Loucy (cell line): ENCODE results near the gene GAGE12H.
"Not testable (repeated sequence)": the region's sequence is repeated elsewhere in the genome, so short reads cannot be mapped to it uniquely, and the experiment has no call there.

Experiments
- H2AFZ ChIP-seq: fragments of 200-600 bp; sonication (generic); 2 replicates; pipeline ENCODE4 v1.6.0; 2016; ENCODE audit warnings: antibody characterized with exemption, mild to moderate bottlenecking, low read length, moderate library complexity
- H3F3A ChIP-seq: fragments of 200-600 bp; 2 replicates; pipeline ENCODE4 v1.6.0; 2016; ENCODE audit warnings: antibody characterized with exemption, low read depth, mild to moderate bottlenecking
- H3K27me3 ChIP-seq: fragments of 200-600 bp; sonication (generic); 2 replicates; pipeline ENCODE4 v1.6.1; 2014; ENCODE audit warnings: low read length, mild to moderate bottlenecking; ENCODE audit not compliant: insufficient read depth, poor library complexity, severe bottlenecking
- H3K36me3 ChIP-seq: fragments of 200-600 bp; sonication (generic); 2 replicates; pipeline ENCODE4 v1.6.1; 2016; ENCODE audit warnings: low read length; ENCODE audit not compliant: insufficient read depth
- H3K4me1 ChIP-seq: fragments of 200-600 bp; sonication (generic); 2 replicates; pipeline ENCODE4 v1.5.1; 2014; ENCODE audit warnings: low read length, mild to moderate bottlenecking; ENCODE audit not compliant: insufficient read depth, poor library complexity, severe bottlenecking
- H3K4me2 ChIP-seq: fragments of 200-600 bp; sonication (generic); 2 replicates; pipeline ENCODE4 v1.6.0; 2014; ENCODE audit warnings: antibody characterized with exemption, low read length, low read depth, mild to moderate bottlenecking; ENCODE audit not compliant: poor library complexity, severe bottlenecking
- H3K4me3 ChIP-seq: fragments of 200-600 bp; sonication (generic); 2 replicates; pipeline ENCODE4 v1.5.1; 2014; ENCODE audit warnings: low read length, mild to moderate bottlenecking, mixed read lengths; ENCODE audit not compliant: poor library complexity, severe bottlenecking
- H3K79me2 ChIP-seq: fragments of 200-600 bp; sonication (generic); 2 replicates; pipeline ENCODE4 v1.6.1; 2014; ENCODE audit warnings: low read length; ENCODE audit not compliant: insufficient read depth
- H3K9ac ChIP-seq: fragments of 200-600 bp; sonication (generic); 2 replicates; pipeline ENCODE4 v1.6.0; 2014; ENCODE audit warnings: mild to moderate bottlenecking, low read depth, low read length, moderate library complexity; ENCODE audit not compliant: poor library complexity, severe bottlenecking
- H3K9me2 ChIP-seq: fragments of 200-600 bp; sonication (generic); replicated peaks from 2 replicates; pipeline ENCODE4 v1.6.1; 2016; ENCODE audit warnings: low read depth, low read length, mixed read lengths
- H3K9me3 ChIP-seq: fragments of 200-600 bp; sonication (generic); 2 replicates; pipeline ENCODE4 v1.6.1; 2014; ENCODE audit warnings: mild to moderate bottlenecking, antibody characterized with exemption, low read length, low read depth; ENCODE audit not compliant: insufficient read depth
- H4K20me1 ChIP-seq: fragments of 200-600 bp; sonication (generic); 2 replicates; pipeline ENCODE4 v1.6.0; 2014; ENCODE audit warnings: antibody characterized with exemption, low read length, mild to moderate bottlenecking; ENCODE audit not compliant: insufficient read depth, poor library complexity, severe bottlenecking

The GAGE12H gene

DNA sequence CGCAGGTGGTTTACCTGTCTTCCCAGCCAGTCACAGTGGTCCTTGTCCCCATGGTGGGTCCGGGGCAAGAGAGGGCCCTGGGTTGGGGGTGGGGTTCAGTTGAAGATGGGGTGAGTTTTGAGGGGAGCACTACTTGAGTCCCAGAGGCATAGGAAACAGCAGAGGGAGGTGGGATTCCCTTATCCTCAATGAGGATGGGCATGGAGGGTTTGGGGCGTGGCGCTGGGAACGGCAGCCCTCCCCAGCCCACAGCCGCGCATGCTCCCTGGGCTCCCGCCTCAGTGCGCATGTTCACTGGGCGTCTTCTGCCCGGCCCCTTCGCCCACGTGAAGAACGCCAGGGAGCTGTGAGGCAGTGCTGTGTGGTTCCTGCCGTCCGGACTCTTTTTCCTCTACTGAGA, 9.6 kb upstream of the GAGE12H start, which contains the start of gene GAGE12G:
Gene GAGE12G, plus strand, starts transcription at position 301 of the 400 bp plus-strand sequence. CDS start 1,155 bp downstream, outside the sequence.
- H3K79me2 ChIP-seq, H3K9ac ChIP-seq, H3K9me3 ChIP-seq, H4K20me1 ChIP-seq, H3F3A ChIP-seq, H2AFZ ChIP-seq, H3K27me3 ChIP-seq, H3K9me2 ChIP-seq, H3K36me3 ChIP-seq, H3K4me3 ChIP-seq, H3K4me1 ChIP-seq, H3K4me2 ChIP-seq: not testable (repeated sequence)

DNA sequence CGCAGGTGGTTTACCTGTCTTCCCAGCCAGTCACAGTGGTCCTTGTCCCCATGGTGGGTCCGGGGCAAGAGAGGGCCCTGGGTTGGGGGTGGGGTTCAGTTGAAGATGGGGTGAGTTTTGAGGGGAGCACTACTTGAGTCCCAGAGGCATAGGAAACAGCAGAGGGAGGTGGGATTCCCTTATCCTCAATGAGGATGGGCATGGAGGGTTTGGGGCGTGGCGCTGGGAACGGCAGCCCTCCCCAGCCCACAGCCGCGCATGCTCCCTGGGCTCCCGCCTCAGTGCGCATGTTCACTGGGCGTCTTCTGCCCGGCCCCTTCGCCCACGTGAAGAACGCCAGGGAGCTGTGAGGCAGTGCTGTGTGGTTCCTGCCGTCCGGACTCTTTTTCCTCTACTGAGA, 9.4 kb downstream of the GAGE12H start, which contains the start of gene GAGE2A:
Gene GAGE2A, plus strand, starts transcription at position 301 of the 400 bp plus-strand sequence. CDS start 1,155 bp downstream, outside the sequence.
- not testable (repeated sequence) for H3K4me1 ChIP-seq, H3K4me3 ChIP-seq, H3F3A ChIP-seq, H4K20me1 ChIP-seq, H3K9me3 ChIP-seq, H3K4me2 ChIP-seq, H3K9me2 ChIP-seq, H3K27me3 ChIP-seq, H3K9ac ChIP-seq, H2AFZ ChIP-seq, H3K36me3 ChIP-seq, H3K79me2 ChIP-seq

GRCh38 chrX:49589769-49590478, 10.2 kb downstream of the GAGE12H start:
- H3K4me1 ChIP-seq, H3K27me3 ChIP-seq, H3K4me2 ChIP-seq, H3K79me2 ChIP-seq, H3K9me2 ChIP-seq, H3F3A ChIP-seq, H3K4me3 ChIP-seq, H2AFZ ChIP-seq, H3K9ac ChIP-seq, H3K36me3 ChIP-seq, H4K20me1 ChIP-seq, H3K9me3 ChIP-seq: not testable (repeated sequence)

DNA sequence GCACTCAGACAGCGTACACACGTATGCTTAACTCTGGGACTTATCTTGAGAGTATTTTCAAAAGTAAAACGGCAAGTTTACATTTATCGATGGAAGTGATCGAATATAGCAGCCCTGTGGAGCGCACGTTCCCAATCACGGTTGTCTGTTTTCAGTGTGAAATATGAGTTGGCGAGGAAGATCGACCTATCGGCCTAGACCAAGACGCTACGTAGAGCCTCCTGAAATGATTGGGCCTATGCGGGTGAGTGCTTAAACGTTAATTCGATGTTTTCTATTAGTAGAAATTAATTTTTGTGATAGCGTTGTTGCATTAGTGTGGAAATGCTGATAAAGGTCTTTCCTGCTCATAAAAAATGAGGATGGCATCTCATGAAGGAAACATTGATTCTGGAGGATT, 10.7 kb downstream of the GAGE12H start:
- not testable (repeated sequence) for H2AFZ ChIP-seq, H3K9me2 ChIP-seq

GRCh38 chrX:49598720-49599119, 19.0 kb downstream of the GAGE12H start, which contains the start of gene GAGE1:
GAGE1 (plus strand) TSS chrX:49599020; CDS start chrX:49600175, 1,155 bp downstream.
- H3K4me1 ChIP-seq, H3K9me3 ChIP-seq, H4K20me1 ChIP-seq, H2AFZ ChIP-seq, H3K9ac ChIP-seq, H3K4me3 ChIP-seq, H3K36me3 ChIP-seq, H3F3A ChIP-seq, H3K4me2 ChIP-seq, H3K27me3 ChIP-seq, H3K9me2 ChIP-seq, H3K79me2 ChIP-seq: not testable (repeated sequence)

More for the DNA sequence above, 10.7 kb downstream of the GAGE12H start:
- not testable (repeated sequence) for H3F3A ChIP-seq, H4K20me1 ChIP-seq, H3K27me3 ChIP-seq, H3K4me2 ChIP-seq, H3K79me2 ChIP-seq, H3K9me3 ChIP-seq, H3K36me3 ChIP-seq, H3K9ac ChIP-seq, H3K4me3 ChIP-seq, H3K4me1 ChIP-seq
